ENCODE data around the gene LAPTM5.
A peak's percentile ranks its signal among the peaks of the same experiment; 100 is the strongest.

The LAPTM5 gene

GRCh38 chr1:30705698-30706097 is 51.9 kb downstream of the LAPTM5 start:
- H4K20me1 ChIP-seq = no peaks in the 10 kb centered on the region; a peak in 2 of 22 replicates
- H3K9ac ChIP-seq = no peak overlapping the region
- no peaks in the 10 kb centered on the region for H3K36me3 ChIP-seq
- peaks cover 0 to 5% (median 0%) of the 10 kb centered on the region in 11 experiments; a peak in 2 of 22 replicates for H3K27me3 ChIP-seq
- no peaks in the 10 kb centered on the region for H3K9me3 ChIP-seq (replicated peaks in 1 of 11)
- peaks cover 9 to 41% (median 34%) of the 10 kb centered on the region in 10 experiments for H3K4me1 ChIP-seq
- H3K4me2 ChIP-seq = peak overlapping the region in 7 of 11 experiments; percentile 2 to 57 (median 45); a peak in 12 of 22 replicates
- H3K4me3 ChIP-seq = no peak overlapping the region
- no peak for TF ChIP-seq Cebpa-rat (IDR thresholded peaks at IDR 0.05)
- no peak overlapping the region for H3K27ac ChIP-seq

GRCh38 chr1:30704765-30705509 is 52.6 kb downstream of the LAPTM5 start:
- Histone ChIP-seq H3K4me3 (no peak overlapping the region), H3K9me3 (replicated peaks in 1 of 11) (no peaks in the 10 kb centered on the region), H4K20me1 (no peaks in the 10 kb centered on the region; a peak in 2 of 22 replicates), H3K27ac (no peak overlapping the region), H3K4me1 (peaks cover 13 to 47% (median 39%) of the 10 kb centered on the region in 10 experiments), H3K36me3 (no peaks in the 10 kb centered on the region), H3K4me2 (peak overlapping the region in 7 of 11 experiments; percentile 2 to 57 (median 45); a peak in 12 of 22 replicates), H3K9ac (no peak overlapping the region), H3K27me3 (peaks cover 0 to 5% (median 0%) of the 10 kb centered on the region in 11 experiments; a peak in 2 of 22 replicates)
- TF ChIP-seq Cebpa-rat (IDR thresholded peaks at IDR 0.05) = no peak

- no peak overlapping the region for H3K27ac ChIP-seq
- H3K4me2 ChIP-seq = no peak overlapping the region
- peaks cover 0 to 5% (median 0%) of the 10 kb centered on the region in 11 experiments; a peak in 2 of 22 replicates for H3K27me3 ChIP-seq
- H4K20me1 ChIP-seq = no peaks in the 10 kb centered on the region; a peak in 1 of 22 replicates
- H3K4me1 ChIP-seq = peaks cover 13 to 47% (median 39%) of the 10 kb centered on the region in 10 experiments
- no peak for TF ChIP-seq Cebpa-rat (IDR thresholded peaks at IDR 0.05)
- no peak overlapping the region for H3K9ac ChIP-seq
- H3K4me3 ChIP-seq = no peak overlapping the region
- no peaks in the 10 kb centered on the region for H3K9me3 ChIP-seq (replicated peaks in 1 of 11)
- no peaks in the 10 kb centered on the region for H3K36me3 ChIP-seq
These were observed 53.3 kb downstream of the LAPTM5 start for GRCh38 chr1:30704271-30704670.

GRCh38 chr1:30702823-30703222 is 54.8 kb downstream of the LAPTM5 start:
- Histone ChIP-seq H4K20me1 (no peaks in the 10 kb centered on the region; a peak in 1 of 22 replicates), H3K36me3 (no peaks in the 10 kb centered on the region), H3K4me2 (no peak overlapping the region), H3K9ac (no peak overlapping the region), H3K4me3 (no peak overlapping the region), H3K4me1 (peaks cover 13 to 57% (median 49%) of the 10 kb centered on the region in 10 experiments), H3K9me3 (replicated peaks in 1 of 11) (no peaks in the 10 kb centered on the region), H3K27ac (no peak overlapping the region), H3K27me3 (peaks cover 0 to 5% (median 0%) of the 10 kb centered on the region in 11 experiments; a peak in 2 of 22 replicates)
- TF ChIP-seq Cebpa-rat (IDR thresholded peaks at IDR 0.05) = no peak

GRCh38 chr1:30701258-30701633 is 56.3 kb downstream of the LAPTM5 start:
- H3K4me1 ChIP-seq = peaks cover 13 to 47% (median 41%) of the 10 kb centered on the region in 10 experiments

GRCh38 chr1:30700528-30701257 is 56.9 kb downstream of the LAPTM5 start:
- no peak overlapping the region for H3K9ac ChIP-seq
- no peaks in the 10 kb centered on the region; a peak in 1 of 22 replicates for H4K20me1 ChIP-seq
- H3K4me1 ChIP-seq = peaks cover 13 to 41% (median 36%) of the 10 kb centered on the region in 10 experiments
- TF ChIP-seq Cebpa-rat (IDR thresholded peaks at IDR 0.05) = no peak
- H3K4me3 ChIP-seq = no peak overlapping the region
- no peak overlapping the region for H3K27ac ChIP-seq
- H3K27me3 ChIP-seq = peaks cover 0 to 5% (median 0%) of the 10 kb centered on the region in 11 experiments; a peak in 2 of 22 replicates
- no peaks in the 10 kb centered on the region for H3K36me3 ChIP-seq
- H3K4me2 ChIP-seq = peak overlapping the region; percentile 29 to 58 (median 50); a peak in 20 of 22 replicates
- no peaks in the 10 kb centered on the region for H3K9me3 ChIP-seq (replicated peaks in 1 of 11)

More at GRCh38 chr1:30701258-30701633, 56.3 kb downstream of the LAPTM5 start:
- no peaks in the 10 kb centered on the region for H3K36me3 ChIP-seq
- no peaks in the 10 kb centered on the region; a peak in 1 of 22 replicates for H4K20me1 ChIP-seq
- no peaks in the 10 kb centered on the region for H3K9me3 ChIP-seq (replicated peaks in 1 of 11)
- TF ChIP-seq Cebpa-rat (IDR thresholded peaks at IDR 0.05) = no peak
- no peak overlapping the region for H3K4me3 ChIP-seq
- peaks cover 0 to 5% (median 0%) of the 10 kb centered on the region in 11 experiments; a peak in 2 of 22 replicates for H3K27me3 ChIP-seq
- no peak overlapping the region for H3K9ac ChIP-seq
- H3K4me2 ChIP-seq = peak overlapping the region; percentile 29 to 58 (median 50); a peak in 20 of 22 replicates
- H3K27ac ChIP-seq = no peak overlapping the region

GRCh38 chr1:30699762-30700161 is 57.8 kb downstream of the LAPTM5 start:
- Histone ChIP-seq H4K20me1 (no peaks in the 10 kb centered on the region), H3K9me3 (replicated peaks in 1 of 11) (no peaks in the 10 kb centered on the region), H3K4me1 (peaks cover 13 to 34% (median 31%) of the 10 kb centered on the region in 10 experiments), H3K4me2 (no peak overlapping the region), H3K36me3 (no peaks in the 10 kb centered on the region), H3K27ac (no peak overlapping the region), H3K4me3 (no peak overlapping the region), H3K27me3 (no peaks in the 10 kb centered on the region), H3K9ac (no peak overlapping the region)
- no peak for TF ChIP-seq Cebpa-rat (IDR thresholded peaks at IDR 0.05)

GRCh38 chr1:30698401-30698981 is 59.1 kb downstream of the LAPTM5 start:
- Histone ChIP-seq H3K4me3 (no peak overlapping the region), H3K9me3 (replicated peaks in 1 of 11) (no peaks in the 10 kb centered on the region), H3K27ac (no peak overlapping the region), H3K4me2 (peak overlapping the region in 8 of 11 experiments; percentile 25 to 69 (median 52); a peak in 14 of 22 replicates), H3K27me3 (no peaks in the 10 kb centered on the region), H3K36me3 (no peaks in the 10 kb centered on the region), H3K4me1 (peaks cover 14 to 34% (median 31%) of the 10 kb centered on the region in 10 experiments), H3K9ac (peak overlapping the region in 4 of 11 experiments; percentile 12 to 35 (median 24); a peak in 3 of 22 replicates), H4K20me1 (no peaks in the 10 kb centered on the region)
- TF ChIP-seq Cebpa-rat (IDR thresholded peaks at IDR 0.05) = no peak
